NCI-H146 (cell line): Measurements from ENCODE around the gene HECW1.

Source experiments
- DNase-seq: peaks from one replicate; lab custom pipeline; 2025; lab: John Stamatoyannopoulos, UW

Gene HECW1

DNA sequence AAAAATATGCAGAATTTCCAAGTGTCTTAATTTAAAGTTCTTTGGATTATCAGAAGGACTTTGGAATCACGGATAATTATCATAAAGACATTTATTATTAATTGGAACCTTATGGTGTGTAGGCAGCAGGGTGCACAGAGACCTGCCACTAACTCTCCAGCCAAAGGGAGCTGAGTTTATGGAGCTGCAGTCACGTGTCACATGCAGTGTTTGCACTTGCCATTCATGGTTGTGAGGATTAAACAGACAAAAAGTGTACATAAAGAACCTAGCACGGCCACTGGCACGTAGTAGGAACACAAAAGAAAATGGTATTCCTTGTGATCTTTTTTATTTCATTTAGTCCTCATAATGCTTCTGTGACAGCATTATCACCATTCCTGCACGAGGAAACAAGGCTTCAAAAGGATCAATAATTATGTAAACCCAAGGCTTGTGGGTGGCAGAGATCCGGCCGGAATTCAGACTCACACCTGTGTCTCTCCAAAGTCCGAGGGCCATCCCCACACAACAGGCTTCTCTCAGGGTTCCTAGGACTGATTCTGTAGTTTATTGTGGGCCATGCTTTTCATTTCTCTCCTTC lies 326.5 kb downstream of the HECW1 start:
- no peak for DNase-seq

GRCh38 chr7:43439631-43440401 lies 327.4 kb downstream of the HECW1 start:
- peak; percentile 25 for DNase-seq

- DNase-seq: no peak
Observed at GRCh38 chr7:43441231-43442130, 329.0 kb downstream of the HECW1 start.

DNA sequence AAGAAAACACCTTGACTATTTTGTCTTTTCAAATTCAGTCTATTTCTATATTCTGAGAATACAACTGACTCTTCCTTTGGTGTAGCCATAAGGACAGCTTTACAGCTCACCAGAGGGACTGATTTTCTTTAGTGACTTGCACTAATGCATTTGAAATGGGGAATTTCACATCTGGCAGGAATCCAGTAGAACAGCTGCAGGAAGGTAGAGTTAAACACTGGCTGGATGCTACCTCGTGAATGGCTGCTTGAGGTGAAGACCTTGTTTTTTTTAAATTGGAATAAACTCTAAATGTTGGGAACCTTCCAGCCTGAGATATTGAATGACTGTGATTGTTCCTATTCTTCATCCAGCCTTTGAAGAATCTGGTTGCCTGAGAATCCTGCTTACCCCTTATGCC lies 330.9 kb downstream of the HECW1 start:
- no peak for DNase-seq

GRCh38 chr7:43444711-43445578 lies 332.5 kb downstream of the HECW1 start:
- DNase-seq: no peak

DNA sequence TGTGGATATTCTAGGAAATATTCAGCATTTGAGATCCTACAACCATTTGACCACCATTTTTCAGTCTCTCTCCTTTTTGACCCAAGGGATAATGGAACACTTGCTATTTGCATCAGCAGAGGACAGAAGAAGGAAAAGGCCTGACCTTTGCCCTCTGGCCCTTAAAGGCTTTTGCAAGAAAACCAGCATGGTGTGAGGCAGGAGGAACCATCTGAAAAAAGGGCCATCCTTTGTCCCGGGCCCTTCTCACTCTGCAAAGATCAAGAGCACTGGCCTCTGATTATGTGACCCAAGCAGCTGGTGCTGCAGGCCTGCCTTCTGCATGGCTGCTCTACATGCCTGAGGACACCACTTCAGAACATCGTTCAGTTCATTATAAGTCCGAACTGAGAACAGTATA lies 337.1 kb downstream of the HECW1 start:
- no peak for DNase-seq

DNA sequence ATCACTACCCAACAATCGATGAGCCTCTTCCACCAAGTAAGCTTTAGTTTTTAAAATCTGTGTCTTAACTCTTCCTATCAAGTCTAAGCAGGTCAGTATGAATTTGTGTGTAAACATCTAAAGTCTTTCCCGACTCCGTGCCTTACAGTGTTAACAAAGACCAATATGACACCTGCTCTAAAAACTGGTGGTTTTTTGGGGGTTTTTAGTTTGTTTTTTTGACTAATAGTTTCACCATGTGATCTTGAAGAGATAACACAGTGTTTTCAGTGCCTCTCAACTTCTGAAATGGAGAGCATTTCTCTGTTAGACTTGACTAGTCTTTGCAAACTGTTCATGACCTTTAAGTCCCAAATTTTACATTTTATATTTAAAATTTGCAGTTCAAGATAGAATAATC lies 338.4 kb downstream of the HECW1 start:
- DNase-seq: no peak

- peak; percentile 5 for DNase-seq
Observed at GRCh38 chr7:43454936-43455518, 342.6 kb downstream of the HECW1 start.

- no peak for DNase-seq
Observed at GRCh38 chr7:43456200-43456599, 343.8 kb downstream of the HECW1 start.

- DNase-seq: no peak
Observed at GRCh38 chr7:43458330-43459018, 346.0 kb downstream of the HECW1 start.

DNA sequence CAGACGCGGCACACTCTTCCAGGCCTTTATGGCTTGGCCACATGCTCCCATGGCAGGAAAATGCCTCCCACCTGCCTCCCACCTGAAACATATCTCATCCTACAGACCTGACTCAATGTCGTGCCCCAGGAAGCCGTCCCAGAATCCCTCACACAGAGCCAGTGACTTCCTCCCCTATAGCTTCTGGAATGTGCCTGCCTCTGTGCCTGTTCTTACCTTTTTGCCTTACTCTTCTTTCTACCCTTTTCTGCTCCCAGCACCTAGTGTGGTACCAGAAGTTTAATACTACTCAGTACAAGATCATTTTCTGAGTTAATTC lies 346.5 kb downstream of the HECW1 start:
- DNase-seq: no peak

DNA sequence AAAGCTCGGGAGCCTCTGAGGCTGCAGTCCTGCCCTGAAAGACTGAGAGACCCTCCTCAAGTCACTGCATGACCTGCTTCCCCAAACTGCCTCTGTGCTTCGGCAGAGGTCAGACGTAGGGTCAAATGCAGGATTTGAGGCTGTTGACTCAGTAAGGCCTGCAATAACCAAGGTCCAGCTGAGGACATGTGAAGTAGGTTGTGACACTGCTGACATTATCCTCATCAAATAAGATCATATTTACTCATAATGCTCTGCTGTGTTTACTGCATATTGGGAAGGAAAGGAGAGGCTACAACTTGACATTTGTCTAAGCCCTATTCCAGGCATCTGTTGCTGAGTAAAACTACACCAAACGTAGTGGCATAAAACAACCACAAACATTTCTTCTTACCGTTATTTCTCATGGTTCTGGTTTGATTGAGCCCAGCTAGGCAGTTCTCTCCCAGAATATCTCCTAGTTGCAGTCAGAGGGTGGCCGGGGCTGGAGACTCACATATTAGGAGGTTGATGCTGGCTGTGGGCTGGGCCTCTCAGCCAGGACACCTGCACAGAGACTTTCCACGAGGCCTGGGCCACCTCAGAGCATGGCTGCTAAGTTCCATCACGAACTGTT lies 348.4 kb downstream of the HECW1 start:
- no peak for DNase-seq

DNA sequence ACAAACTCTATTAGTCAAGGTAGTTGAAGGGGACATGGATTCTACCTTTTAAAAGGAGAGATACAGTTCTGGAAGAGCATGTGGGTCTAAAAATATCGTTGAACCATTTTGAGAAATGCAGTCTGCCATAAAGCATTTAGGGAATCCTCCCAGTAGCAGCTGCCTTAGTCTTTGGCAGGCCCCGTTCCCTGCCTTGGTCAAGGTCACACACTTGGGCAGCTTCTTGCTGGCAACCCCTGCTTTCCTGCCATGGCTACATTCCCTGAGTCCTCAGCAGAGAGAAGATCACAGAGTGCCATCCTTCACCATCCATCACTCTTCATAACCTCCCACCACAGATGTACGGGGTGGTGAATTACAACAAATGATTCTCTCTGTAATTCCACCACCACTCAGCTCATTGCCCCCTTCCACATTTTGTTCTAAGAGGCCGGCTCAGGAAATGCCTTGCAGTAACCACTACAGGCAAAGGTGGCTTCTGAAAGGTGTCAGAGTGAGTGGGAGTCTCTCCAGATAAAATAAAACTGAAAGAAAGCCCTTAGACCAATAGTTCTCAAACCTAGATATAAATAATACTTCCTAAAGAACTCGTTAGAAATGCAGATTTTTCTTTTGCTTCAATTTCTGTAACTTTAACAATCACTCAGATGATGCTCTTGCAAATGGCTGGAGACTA lies 349.0 kb downstream of the HECW1 start:
- DNase-seq: no peak

- DNase-seq: no peak
Observed at GRCh38 chr7:43462836-43463235, 350.4 kb downstream of the HECW1 start.

- DNase-seq: no peak
Observed at GRCh38 chr7:43463401-43463980, 351.0 kb downstream of the HECW1 start.

DNA sequence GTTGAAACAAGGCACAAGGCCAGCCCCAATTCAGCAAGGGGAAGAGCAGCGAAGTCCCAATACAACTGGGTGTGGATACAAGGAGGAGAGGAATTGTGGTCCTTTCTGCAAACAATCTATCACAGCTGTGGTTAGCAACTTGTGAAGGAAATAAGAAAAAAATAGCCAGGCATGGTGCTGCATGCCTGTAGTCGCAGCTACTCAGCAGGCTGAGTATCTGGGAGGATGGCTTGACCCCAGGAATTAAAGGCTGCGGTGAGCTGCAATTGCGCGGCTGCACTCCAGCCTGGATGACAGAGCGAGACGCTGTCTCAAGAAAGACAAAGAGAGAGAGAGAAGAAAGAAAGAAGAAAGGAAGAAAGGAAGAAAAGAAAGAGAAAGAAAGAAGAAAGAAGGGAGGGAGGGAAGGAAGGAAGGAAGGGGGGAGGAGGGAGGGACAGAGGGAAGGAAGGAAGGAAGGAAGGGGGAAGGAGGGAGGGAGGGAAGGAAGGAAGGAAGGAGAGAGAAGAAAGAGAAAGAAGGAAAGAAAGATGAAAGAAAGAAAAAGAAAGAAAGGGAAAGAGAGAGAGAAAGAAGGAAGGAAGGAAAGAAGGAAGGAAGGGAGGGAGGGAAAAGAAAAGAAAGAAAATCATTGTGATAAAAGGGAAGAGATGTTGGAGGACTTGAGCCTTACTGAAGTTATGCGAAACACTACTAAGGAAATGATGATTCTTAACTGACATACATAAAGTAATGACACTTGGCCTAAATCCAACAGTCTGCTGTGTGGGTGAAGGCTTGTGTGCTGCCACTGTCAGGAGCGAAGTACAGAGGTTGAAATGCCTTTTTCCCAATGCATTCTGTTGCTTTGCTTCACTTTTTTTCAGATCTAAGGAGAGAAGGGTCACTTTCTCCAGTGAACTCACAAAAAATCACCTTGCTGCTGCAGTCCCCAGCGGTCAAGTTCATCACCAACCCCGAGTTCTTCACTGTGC lies 353.4 kb downstream of the HECW1 start:
- DNase-seq: no peak

- no peak for DNase-seq
Observed at GRCh38 chr7:43467406-43467805, 355.0 kb downstream of the HECW1 start.

GRCh38 chr7:43467846-43468245 lies 355.4 kb downstream of the HECW1 start:
- DNase-seq: no peak
